K562 (cell line): ENCODE data around the gene FOXJ3. TPM values are rescaled to one million over a fixed set of nuclear protein-coding genes. Genes with fewer than 3 reads are reported as not detected.

Experiments used
- ATAC-seq: fragments of 200-7000 bp; cut with Tn5 transposase; 3 replicates; pipeline ENCODE4 v1.9.1; 2020; ENCODE audit warnings: moderate library complexity
- Bru-seq: library from RNA; stranded (reverse); fragments of 400-500 nt; gene quantifications from one replicate; lab custom pipeline; 2021; lab: Mats Ljungman, UMichigan
- BruChase-seq, 2 experiments: library from RNA; stranded (reverse); fragments of 400-500 nt; gene quantifications; one replicate each; lab custom pipeline; 2021; lab: Mats Ljungman, UMichigan
- BruUV-seq: library from RNA; stranded (reverse); fragments of 400-500 nt; replicated peaks from 2 replicates; lab custom pipeline; 2021; lab: Mats Ljungman, UMichigan
- CTCF ChIA-PET: fragments of 300-600 bp; formaldehyde crosslinking; extraction: SDS; loops from one replicate; lab custom pipeline; 2021; ENCODE audit warnings: low intra/inter-chr PET ratio; lab: Yijun Ruan, JAX
- POLR2A ChIA-PET: fragments of 300-600, 350-650 bp; sonication (Branson Sonifier 250); formaldehyde crosslinking; extraction: SDS; loops from one replicate; lab custom pipeline; 2021; ENCODE audit warnings: antibody characterized with exemption, inconsistent platforms; lab: Yijun Ruan, JAX
- DNase-seq, 4 experiments: peaks; one replicate each; pipeline versions ENCODE4 v3.0.0 to v3.0.0-alpha.2; 2011 to 2018; ENCODE audit warnings: low spot score in 3 of 4, mixed read lengths in 3 of 4; ENCODE audit errors: extremely low read depth in 1 of 4
- FAIRE-seq: peaks from 2 replicates; lab custom pipeline; 2011; peaks lifted over from hg19 to GRCh38; lab: Jason Lieb, UNC
- H2AFZ ChIP-seq: 2 replicates; pipeline ENCODE4 v1.6.0; 2011; ENCODE audit warnings: low read depth, low read length, control low read depth, inconsistent platforms
- H3K27ac ChIP-seq: fragments of 200-600 bp; 3 replicates; pipeline ENCODE4 v1.8.0; 2011; ENCODE audit warnings: low read depth, mild to moderate bottlenecking, control low read depth, inconsistent platforms, low read length, moderate library complexity, mixed read lengths; ENCODE audit errors: extremely low read depth
- H3K27me3 ChIP-seq, 2 experiments: fragments of 300-600 bp in 1 of 2; 2 replicates in 1 of 2; 3 replicates in 1 of 2; pipeline versions ENCODE4 v1.6.0 to v1.8.0; 2011; ENCODE audit warnings: inconsistent platforms in 2 of 2, low read length in 2 of 2, mild to moderate bottlenecking in 1 of 2, mixed read lengths in 1 of 2, moderate library complexity in 1 of 2; ENCODE audit not compliant: control insufficient read depth in 2 of 2, insufficient read depth in 2 of 2
- H3K36me3 ChIP-seq: fragments of 300-600 bp; 3 replicates; pipeline ENCODE4 v1.8.0; 2011; ENCODE audit warnings: mild to moderate bottlenecking, low read length, inconsistent platforms; ENCODE audit not compliant: control insufficient read depth, insufficient read depth
- H3K4me1 ChIP-seq, 2 experiments: fragments of 200-600 bp in 1 of 2; replicated peaks in 1 of 2; 2 replicates in 1 of 2; 3 replicates in 1 of 2; pipeline versions ENCODE4 v1.5.1 to v1.8.0; 2011; ENCODE audit warnings: inconsistent platforms in 2 of 2, low read length in 2 of 2, mild to moderate bottlenecking in 1 of 2, mixed read lengths in 1 of 2, moderate library complexity in 1 of 2; ENCODE audit not compliant: control insufficient read depth in 2 of 2, insufficient read depth in 2 of 2
- H3K4me2 ChIP-seq: 2 replicates; pipeline ENCODE4 v1.6.1; 2011; ENCODE audit warnings: low read length, control low read depth, inconsistent platforms, mixed read lengths; ENCODE audit not compliant: insufficient read depth
- H3K4me3 ChIP-seq: fragments of 200-600 bp; sonication (generic), shearing (Covaris generic); 2 replicates; pipeline ENCODE4 v1.5.1; 2016; ENCODE audit warnings: control low read depth, inconsistent platforms
- H3K79me2 ChIP-seq: fragments of 200-600 bp; 3 replicates; pipeline ENCODE4 v1.8.0; 2011; ENCODE audit warnings: low read length, inconsistent platforms; ENCODE audit not compliant: control insufficient read depth, insufficient read depth
- H3K9ac ChIP-seq, 2 experiments: 2 replicates each; pipeline versions ENCODE4 v1.6.0 to v1.6.1; 2011; ENCODE audit warnings: low read depth in 2 of 2, low read length in 2 of 2, control low read depth in 1 of 2, inconsistent platforms in 1 of 2, mild to moderate bottlenecking in 1 of 2, mixed read lengths in 1 of 2; ENCODE audit not compliant: insufficient read depth in 1 of 2
- H3K9me1 ChIP-seq: one replicate; pipeline ENCODE4 v1.6.0; 2011; ENCODE audit warnings: inconsistent platforms, mild to moderate bottlenecking, low read length, moderate library complexity; ENCODE audit not compliant: control insufficient read depth, insufficient read depth
- H3K9me3 ChIP-seq: replicated peaks from 2 replicates; pipeline ENCODE4 v1.5.1; 2011; ENCODE audit warnings: low read depth, low read length, inconsistent platforms; ENCODE audit not compliant: control insufficient read depth, insufficient read depth
- H4K20me1 ChIP-seq: replicated peaks from 2 replicates; pipeline ENCODE4 v1.6.1; 2011; ENCODE audit warnings: low read length, inconsistent platforms, mixed read lengths; ENCODE audit not compliant: control insufficient read depth, insufficient read depth
- CXXC5 ChIP-seq: fragments of 250-450 bp; sonication (Bioruptor Pico); IDR thresholded peaks from 2 replicates; pipeline ENCODE4 v1.8.0; 2022; ENCODE audit warnings: inconsistent platforms, mild to moderate bottlenecking, moderate library complexity
- FOSL1 ChIP-seq: fragments of 200-800 bp; sonication (Bioruptor generic); conservative IDR thresholded peaks from 2 replicates; pipeline ENCODE4 v1.6.1; 2016; ENCODE audit warnings: missing genetic modification characterization, missing compliant biosample characterization
- MTA3 ChIP-seq: fragments of 450-650 bp; formaldehyde crosslinking; IDR thresholded peaks from 2 replicates; pipeline ENCODE4 v1.6.1; 2017; ENCODE audit warnings: mild to moderate bottlenecking, borderline replicate concordance
- NFIC ChIP-seq: fragments of 450-650 bp; IDR thresholded peaks from 2 replicates; pipeline ENCODE4 v1.6.1; 2017; ENCODE audit warnings: mild to moderate bottlenecking, inconsistent platforms
- SRF ChIP-seq, 2 experiments: fragments of 250-450, 450-650 bp in 1 of 2; sonication (Bioruptor Pico) in 1 of 2; sonication (generic) in 1 of 2; formaldehyde crosslinking; IDR thresholded peaks; 2 replicates each; pipeline versions ENCODE4 v1.5.0 to v1.5.1; 2020 to 2022; ENCODE audit warnings: mild to moderate bottlenecking in 1 of 2, missing genetic modification reagents in 1 of 2
- STAT5B ChIP-seq: fragments of 250-450 bp; sonication (Bioruptor Pico); IDR thresholded peaks from 2 replicates; pipeline ENCODE4 v1.8.0; 2021; ENCODE audit warnings: mild to moderate bottlenecking, inconsistent platforms
- WGBS: fragments of 100-300 bp; shearing (Covaris generic); methylation state at CpG from one replicate; pipeline ENCODE4 v1.1.6; 2016; ENCODE audit warnings: low coverage, mixed read lengths; ENCODE audit not compliant: insufficient coverage; ENCODE audit errors: missing lambda C conversion rate; 5-methylcytosine and 5-hydroxymethylcytosine counted together
- in situ Hi-C: fragments of 300-500 bp; cut with MboI; formaldehyde crosslinking; loops from 4 replicates; pipeline ENCODE4 v1.15.0; 2018; ENCODE audit warnings: inconsistent platforms, mixed read lengths
- intact Hi-C: fragments of 100-400 bp; cut with micrococcal nuclease; formaldehyde crosslinking; loops from 2 replicates; pipeline ENCODE4 v1.14.2; 2022
- long read RNA-seq, 3 experiments: library from polyadenylated mRNA in 2 of 3; library from RNA in 1 of 3; unstranded in 2 of 3; stranded (forward) in 1 of 3; transcript quantifications; one replicate each; pipeline ENCODE4 v2.0.0, GENCODE V29; 2019 to 2022
- polyA minus RNA-seq, 3 experiments: library from RNA; depleted of rRNA, polyadenylated mRNA; stranded (reverse); fragments of >200 nt; gene quantifications; 2 replicates each; pipeline ENCODE4 v1.2.3, GENCODE V29; 2011
- polyA plus RNA-seq, 8 experiments: library from polyadenylated mRNA; depleted of rRNA in 4 of 8; stranded (reverse) in 5 of 8; unstranded in 3 of 8; fragments of >200 nt; fragmentation: Nextera tagmentation in 2 of 8; fragmentation: Illumina TruSeq in 1 of 8; extraction: Ambion mirVana in 2 of 8; extraction: Trizol in 1 of 8; gene quantifications; 2 replicates each; pipeline versions ENCODE4 v1.2.1 to v1.2.3, GENCODE V29; 2011 to 2014; ENCODE audit warnings: inconsistent platforms in 1 of 8, missing spikeins in 1 of 8
- total RNA-seq, 7 experiments: library from RNA; depleted of rRNA in 6 of 7; stranded (reverse); fragments of >200 nt in 6 of 7; fragmentation: Illumina TruSeq in 2 of 7; extraction: Trizol in 2 of 7; gene quantifications; 2 replicates each; pipeline versions ENCODE4 v1.2.1 to v1.2.3, GENCODE V29; 2011 to 2021; ENCODE audit warnings: low replicate concordance in 1 of 7
- TF ChIP-seq, protein P1 (sequence below): sonication (generic); formaldehyde crosslinking; IDR thresholded peaks from 2 replicates; pipeline ENCODE4 v1.8.0; 2023; ENCODE audit warnings: mild to moderate bottlenecking, missing genetic modification reagents
- TF ChIP-seq, protein P2 (sequence below): sonication (generic); formaldehyde crosslinking; IDR thresholded peaks from 2 replicates; pipeline ENCODE4 v1.8.0; 2023; ENCODE audit warnings: missing genetic modification reagents, mild to moderate bottlenecking, borderline replicate concordance

The FOXJ3 gene
- total RNA-seq (2011; cell fraction: chromatin; rRNA removed; ENCODE audit: low replicate concordance), result 92.7 and 185 TPM in 2 replicates
- total RNA-seq (2011; cell fraction: nucleolus; rRNA removed), result 21.8 and 39.1 TPM in 2 replicates
- 57.1 and 84.1 TPM in 2 replicates for total RNA-seq (2011; cell fraction: nucleoplasm; rRNA removed)
- total RNA-seq (2014; rRNA removed) (17.9 and 19.3 TPM in 2 replicates), total RNA-seq (2014; rRNA removed; fragmentation: Illumina TruSeq; extraction: Trizol) (23.4 and 27.8 TPM in 2 replicates), total RNA-seq (2015; rRNA removed; fragmentation: Illumina TruSeq; extraction: Trizol) (22.0 and 23.5 TPM in 2 replicates), total RNA-seq (2021) (35.3 and 35.4 TPM in 2 replicates), polyA plus RNA-seq (2011; rRNA removed) (30.5 and 60.5 TPM in 2 replicates), polyA plus RNA-seq (2014; fragmentation: Illumina TruSeq; extraction: Trizol) (27.7 and 34.6 TPM in 2 replicates), polyA plus RNA-seq (2014; fragmentation: Nextera tagmentation; extraction: Ambion mirVana) (10 to 100 TPM in 1 of 2 experiments, 1 to 10 TPM in 1; 8.7 to 13.1 TPM), polyA plus RNA-seq (2014; rRNA removed) (19.0 and 20.1 TPM in 2 replicates), polyA minus RNA-seq (2011; rRNA and poly(A)+ RNA removed) (70.3 and 80.2 TPM in 2 replicates), Bru-seq, nascent RNA (percentile 88 among the genes with signal in this experiment), BruChase-seq, experiment 1, labeled RNA remaining after a 2-hour chase (percentile 89 among the genes with signal in this experiment), BruChase-seq, experiment 2, labeled RNA remaining after a 6-hour chase (percentile 87 among the genes with signal in this experiment)
- 29.6 and 38.3 TPM in 2 replicates for polyA plus RNA-seq (2011; cell fraction: cytosol; rRNA removed)
- polyA plus RNA-seq (2011; cell fraction: nucleus; rRNA removed), result 57.9 and 59.2 TPM in 2 replicates
- 14.5 and 16.8 TPM in 2 replicates for polyA plus RNA-seq (2012)
- 24.8 and 25.2 TPM in 2 replicates for polyA minus RNA-seq (2011; cell fraction: cytosol; rRNA and poly(A)+ RNA removed)
- 28.0 and 65.0 TPM in 2 replicates for polyA minus RNA-seq (2011; cell fraction: nucleus; rRNA and poly(A)+ RNA removed)
- long read RNA-seq, experiment 1, full-length matches to known transcripts, result 6 of 37 reads
- long read RNA-seq, experiment 1, partial matches to known transcripts, result 12 of 37 reads
- long read RNA-seq, experiment 1, other reads (novel, unspliced or antisense), result 19 of 37 reads
- long read RNA-seq, experiment 2, full-length matches to known transcripts, result 4 of 28 reads
- long read RNA-seq, experiment 2, partial matches to known transcripts, result 2 of 28 reads
- long read RNA-seq, experiment 2, other reads (novel, unspliced or antisense), result 22 of 28 reads
- long read RNA-seq, experiment 3, full-length matches to known transcripts, result 2 of 11 reads
- long read RNA-seq, experiment 3, partial matches to known transcripts, result 1 of 11 reads
- long read RNA-seq, experiment 3, other reads (novel, unspliced or antisense), result 8 of 11 reads

DNA sequence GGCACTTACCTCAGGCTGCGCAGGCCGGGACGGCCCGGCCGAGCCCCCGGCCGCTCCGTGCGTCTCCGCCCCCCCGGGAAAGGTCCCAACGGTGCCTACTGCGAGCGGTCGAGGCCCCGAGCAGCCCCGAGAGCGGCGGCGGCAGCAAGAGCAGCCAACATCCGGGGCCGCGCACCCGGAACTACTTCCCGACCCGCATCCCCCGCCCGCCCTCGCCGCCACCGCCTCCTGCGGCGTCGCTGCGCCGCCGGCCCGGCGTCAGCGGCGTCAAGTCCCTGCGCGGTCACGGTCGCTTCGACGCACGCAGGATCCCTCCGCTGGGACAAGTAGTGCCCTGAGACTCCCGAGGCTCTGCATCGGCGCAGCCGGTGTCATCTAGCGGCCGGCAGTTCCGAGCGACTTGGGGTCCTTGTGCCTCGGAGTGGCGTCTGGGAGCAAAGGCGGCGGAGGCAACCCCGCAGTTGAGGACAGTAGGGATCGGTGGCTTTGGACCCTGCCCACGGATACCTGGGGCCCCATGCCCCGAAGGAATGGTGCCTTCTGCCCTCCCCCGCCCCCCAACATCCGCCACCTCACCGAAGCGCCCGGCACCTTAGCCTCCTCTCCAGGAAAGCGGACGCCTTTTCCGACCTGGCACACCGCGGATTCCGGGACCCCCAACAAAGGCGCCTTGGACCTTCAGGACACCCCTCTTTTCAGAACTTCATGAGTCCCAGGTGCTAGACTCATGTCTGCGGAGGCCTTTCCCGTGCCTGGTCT, at the start of gene FOXJ3:
Gene FOXJ3 (minus strand): TSS at position 186 of the 759 bp plus-strand sequence. CDS start 24,142 bp downstream, outside the sequence.
- peaks cover 0 to 2% of the 10 kb centered on the region in 2 experiments; a peak in 2 of 5 replicates for H3K27me3 ChIP-seq
- ATAC-seq, result peak; percentile 88
- H3K9me1 ChIP-seq, result no peaks in the 10 kb centered on the region
- in situ Hi-C loops, result no loop called here
- H2AFZ ChIP-seq, result peak within 1 kb of the TSS; percentile 95
- no TSS peak for BruUV-seq
- peaks cover 17 to 18% of the 10 kb centered on the region in 2 experiments; a peak in 4 of 5 replicates for H3K4me1 ChIP-seq
- WGBS, result 1% methylated on average over 35 of the region's 79 CpGs
- intact Hi-C loops, result no loop called here
- H3K79me2 ChIP-seq, result peaks cover 60% of the 10 kb centered on the region
- H3K27ac ChIP-seq, result peak within 1 kb of the TSS; percentile 78
- FAIRE-seq, result peak; percentile 48
- H3K36me3 ChIP-seq, result no peaks in the 10 kb centered on the region
- CTCF ChIA-PET, result no interaction called here
- DNase-seq, result peak; percentile 95 to 98 (median 96)
- POLR2A ChIA-PET, result interaction anchor here (0.7 kb wide), 1 partner anchor 982 kb away, joined by 4 read pairs; no protein-coding TSS in a partner anchor
- peak within 1 kb of the TSS; percentile 85 for H3K4me3 ChIP-seq
- peak within 1 kb of the TSS; percentile 90 for H3K4me2 ChIP-seq
- H4K20me1 ChIP-seq, result peaks cover 17% of the 10 kb centered on the region
- no peaks in the 10 kb centered on the region for H3K9me3 ChIP-seq
- H3K9ac ChIP-seq, result peak within 1 kb of the TSS; percentile 86 to 94
- TF ChIP-seq FOSL1 (peak; percentile 55; the same call in 1 of the 2 replicates), STAT5B (CRISPR knock-in tag) (no peak), MTA3 (peak; percentile 96), SRF (CRISPR knock-in tag; IDR thresholded peaks at IDR 0.05) (peak in 1 of 2 experiments; percentile 29; a peak in 1 of 4 replicates), NFIC (peak; percentile 50), CXXC5 (CRISPR knock-in tag) (peak; percentile 100)
- TF ChIP-seq, protein P1, sequence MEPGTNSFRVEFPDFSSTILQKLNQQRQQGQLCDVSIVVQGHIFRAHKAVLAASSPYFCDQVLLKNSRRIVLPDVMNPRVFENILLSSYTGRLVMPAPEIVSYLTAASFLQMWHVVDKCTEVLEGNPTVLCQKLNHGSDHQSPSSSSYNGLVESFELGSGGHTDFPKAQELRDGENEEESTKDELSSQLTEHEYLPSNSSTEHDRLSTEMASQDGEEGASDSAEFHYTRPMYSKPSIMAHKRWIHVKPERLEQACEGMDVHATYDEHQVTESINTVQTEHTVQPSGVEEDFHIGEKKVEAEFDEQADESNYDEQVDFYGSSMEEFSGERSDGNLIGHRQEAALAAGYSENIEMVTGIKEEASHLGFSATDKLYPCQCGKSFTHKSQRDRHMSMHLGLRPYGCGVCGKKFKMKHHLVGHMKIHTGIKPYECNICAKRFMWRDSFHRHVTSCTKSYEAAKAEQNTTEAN (CRISPR knock-in tag), result peak; percentile 64; the same call in 1 of the 2 replicates
- TF ChIP-seq, protein P2, sequence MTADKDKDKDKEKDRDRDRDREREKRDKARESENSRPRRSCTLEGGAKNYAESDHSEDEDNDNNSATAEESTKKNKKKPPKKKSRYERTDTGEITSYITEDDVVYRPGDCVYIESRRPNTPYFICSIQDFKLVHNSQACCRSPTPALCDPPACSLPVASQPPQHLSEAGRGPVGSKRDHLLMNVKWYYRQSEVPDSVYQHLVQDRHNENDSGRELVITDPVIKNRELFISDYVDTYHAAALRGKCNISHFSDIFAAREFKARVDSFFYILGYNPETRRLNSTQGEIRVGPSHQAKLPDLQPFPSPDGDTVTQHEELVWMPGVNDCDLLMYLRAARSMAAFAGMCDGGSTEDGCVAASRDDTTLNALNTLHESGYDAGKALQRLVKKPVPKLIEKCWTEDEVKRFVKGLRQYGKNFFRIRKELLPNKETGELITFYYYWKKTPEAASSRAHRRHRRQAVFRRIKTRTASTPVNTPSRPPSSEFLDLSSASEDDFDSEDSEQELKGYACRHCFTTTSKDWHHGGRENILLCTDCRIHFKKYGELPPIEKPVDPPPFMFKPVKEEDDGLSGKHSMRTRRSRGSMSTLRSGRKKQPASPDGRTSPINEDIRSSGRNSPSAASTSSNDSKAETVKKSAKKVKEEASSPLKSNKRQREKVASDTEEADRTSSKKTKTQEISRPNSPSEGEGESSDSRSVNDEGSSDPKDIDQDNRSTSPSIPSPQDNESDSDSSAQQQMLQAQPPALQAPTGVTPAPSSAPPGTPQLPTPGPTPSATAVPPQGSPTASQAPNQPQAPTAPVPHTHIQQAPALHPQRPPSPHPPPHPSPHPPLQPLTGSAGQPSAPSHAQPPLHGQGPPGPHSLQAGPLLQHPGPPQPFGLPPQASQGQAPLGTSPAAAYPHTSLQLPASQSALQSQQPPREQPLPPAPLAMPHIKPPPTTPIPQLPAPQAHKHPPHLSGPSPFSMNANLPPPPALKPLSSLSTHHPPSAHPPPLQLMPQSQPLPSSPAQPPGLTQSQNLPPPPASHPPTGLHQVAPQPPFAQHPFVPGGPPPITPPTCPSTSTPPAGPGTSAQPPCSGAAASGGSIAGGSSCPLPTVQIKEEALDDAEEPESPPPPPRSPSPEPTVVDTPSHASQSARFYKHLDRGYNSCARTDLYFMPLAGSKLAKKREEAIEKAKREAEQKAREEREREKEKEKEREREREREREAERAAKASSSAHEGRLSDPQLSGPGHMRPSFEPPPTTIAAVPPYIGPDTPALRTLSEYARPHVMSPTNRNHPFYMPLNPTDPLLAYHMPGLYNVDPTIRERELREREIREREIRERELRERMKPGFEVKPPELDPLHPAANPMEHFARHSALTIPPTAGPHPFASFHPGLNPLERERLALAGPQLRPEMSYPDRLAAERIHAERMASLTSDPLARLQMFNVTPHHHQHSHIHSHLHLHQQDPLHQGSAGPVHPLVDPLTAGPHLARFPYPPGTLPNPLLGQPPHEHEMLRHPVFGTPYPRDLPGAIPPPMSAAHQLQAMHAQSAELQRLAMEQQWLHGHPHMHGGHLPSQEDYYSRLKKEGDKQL (CRISPR knock-in tag), result peak; percentile 57; the same call in 1 of the 2 replicates
